HUES48 (cell line): ENCODE results near the gene SLC2A11.

Experiments used
- H3K27ac ChIP-seq: one replicate; pipeline ENCODE4 v1.7.0; 2013; ENCODE audit warnings: low read depth, low read length, inconsistent platforms
- H3K27me3 ChIP-seq: 2 replicates; pipeline ENCODE4 v1.6.1; 2013; ENCODE audit warnings: mild to moderate bottlenecking, low read length; ENCODE audit not compliant: control insufficient read depth, insufficient read depth
- H3K36me3 ChIP-seq: 2 replicates; pipeline ENCODE4 v1.6.1; 2013; ENCODE audit warnings: low read length; ENCODE audit not compliant: control insufficient read depth, insufficient read depth
- H3K4me1 ChIP-seq: 2 replicates; pipeline ENCODE4 v1.6.1; 2013; ENCODE audit warnings: mild to moderate bottlenecking, low read length; ENCODE audit not compliant: control insufficient read depth, insufficient read depth
- H3K4me3 ChIP-seq: 2 replicates; pipeline ENCODE4 v1.5.1; 2013; ENCODE audit warnings: mild to moderate bottlenecking, low read depth, low read length
- H3K9ac ChIP-seq: 2 replicates; pipeline ENCODE4 v1.6.1; 2013; ENCODE audit warnings: mild to moderate bottlenecking, low read depth, low read length, moderate library complexity
- H3K9me3 ChIP-seq: 2 replicates; pipeline ENCODE4 v1.6.1; 2013; ENCODE audit warnings: low read length; ENCODE audit not compliant: control insufficient read depth, insufficient read depth

SLC2A11 gene

GRCh38 chr22:23838681-23839468, 18.8 kb upstream of the SLC2A11 start, which contains the start of gene DERL3:
DERL3 (minus strand) TSS chr22:23839006; CDS start chr22:23838987, 19 bp downstream.
- Histone ChIP-seq H3K4me3 (peak within 1 kb of the TSS; percentile 87), H3K27ac (peak within 1 kb of the TSS; percentile 78), H3K4me1 (peaks cover 9% of the 10 kb centered on the region; the same call in 1 of the 2 replicates), H3K9ac (peak within 1 kb of the TSS; percentile 45; the same call in 1 of the 2 replicates), H3K9me3 (no peaks in the 10 kb centered on the region), H3K27me3 (peaks cover 7% of the 10 kb centered on the region; the same call in 1 of the 2 replicates), H3K36me3 (peaks cover 21% of the 10 kb centered on the region)

- no peak overlapping the region for H3K9ac ChIP-seq
- H3K9me3 ChIP-seq = no peaks in the 10 kb centered on the region
- peaks cover 7% of the 10 kb centered on the region; the same call in 1 of the 2 replicates for H3K27me3 ChIP-seq
- no peak overlapping the region for H3K4me3 ChIP-seq
- H3K36me3 ChIP-seq = peaks cover 16% of the 10 kb centered on the region; the same call in 1 of the 2 replicates
- H3K4me1 ChIP-seq = peaks cover 9% of the 10 kb centered on the region; the same call in 1 of the 2 replicates
- H3K27ac ChIP-seq = no peak overlapping the region
These were observed 17.6 kb upstream of the SLC2A11 start for GRCh38 chr22:23840026-23840425.

- Histone ChIP-seq H3K27ac (no peak overlapping the region), H3K9me3 (no peaks in the 10 kb centered on the region), H3K36me3 (peaks cover 3% of the 10 kb centered on the region; the same call in 1 of the 2 replicates), H3K9ac (no peak overlapping the region), H3K4me1 (peaks cover 12% of the 10 kb centered on the region; the same call in 1 of the 2 replicates), H3K27me3 (peaks cover 7% of the 10 kb centered on the region; the same call in 1 of the 2 replicates), H3K4me3 (no peak overlapping the region)
These were observed 16.4 kb upstream of the SLC2A11 start for GRCh38 chr22:23841292-23841691.

GRCh38 chr22:23841736-23842445, 15.8 kb upstream of the SLC2A11 start:
- H3K27me3 ChIP-seq = peaks cover 7% of the 10 kb centered on the region; the same call in 1 of the 2 replicates
- H3K9ac ChIP-seq = no peak overlapping the region
- no peaks in the 10 kb centered on the region for H3K36me3 ChIP-seq
- peaks cover 17% of the 10 kb centered on the region; the same call in 1 of the 2 replicates for H3K4me1 ChIP-seq
- H3K9me3 ChIP-seq = no peaks in the 10 kb centered on the region
- no peak overlapping the region for H3K27ac ChIP-seq
- no peak overlapping the region for H3K4me3 ChIP-seq

GRCh38 chr22:23842599-23842998, 15.1 kb upstream of the SLC2A11 start:
- no peak overlapping the region for H3K27ac ChIP-seq
- no peak overlapping the region for H3K9ac ChIP-seq
- no peak overlapping the region for H3K4me3 ChIP-seq
- no peaks in the 10 kb centered on the region for H3K9me3 ChIP-seq
- peaks cover 7% of the 10 kb centered on the region; the same call in 1 of the 2 replicates for H3K27me3 ChIP-seq
- H3K36me3 ChIP-seq = no peaks in the 10 kb centered on the region
- H3K4me1 ChIP-seq = peaks cover 17% of the 10 kb centered on the region; the same call in 1 of the 2 replicates

GRCh38 chr22:23844739-23845202, 12.9 kb upstream of the SLC2A11 start:
- Histone ChIP-seq H3K4me1 (peaks cover 25% of the 10 kb centered on the region), H3K4me3 (no peak overlapping the region), H3K9me3 (no peaks in the 10 kb centered on the region), H3K27me3 (peaks cover 6% of the 10 kb centered on the region), H3K36me3 (no peaks in the 10 kb centered on the region), H3K27ac (no peak overlapping the region), H3K9ac (no peak overlapping the region)

GRCh38 chr22:23845265-23846080, 12.2 kb upstream of the SLC2A11 start:
- Histone ChIP-seq H3K4me1 (peaks cover 25% of the 10 kb centered on the region), H3K27me3 (peaks cover 2% of the 10 kb centered on the region; the same call in 1 of the 2 replicates), H3K27ac (no peak overlapping the region), H3K36me3 (no peaks in the 10 kb centered on the region), H3K9ac (no peak overlapping the region), H3K9me3 (no peaks in the 10 kb centered on the region), H3K4me3 (no peak overlapping the region)

- Histone ChIP-seq H3K9ac (no peak overlapping the region), H3K4me1 (peaks cover 25% of the 10 kb centered on the region), H3K4me3 (no peak overlapping the region), H3K9me3 (no peaks in the 10 kb centered on the region), H3K36me3 (no peaks in the 10 kb centered on the region), H3K27ac (no peak overlapping the region), H3K27me3 (peaks cover 2% of the 10 kb centered on the region; the same call in 1 of the 2 replicates)
These were observed 11.6 kb upstream of the SLC2A11 start for GRCh38 chr22:23846081-23846469.

- no peak overlapping the region for H3K27ac ChIP-seq
- no peak overlapping the region for H3K4me3 ChIP-seq
- no peaks in the 10 kb centered on the region for H3K9me3 ChIP-seq
These were observed 10.3 kb upstream of the SLC2A11 start for GRCh38 chr22:23847310-23847920.

More at GRCh38 chr22:23847310-23847920, 10.3 kb upstream of the SLC2A11 start:
- Histone ChIP-seq H3K9ac (no peak overlapping the region), H3K4me1 (peaks cover 25% of the 10 kb centered on the region), H3K27me3 (no peaks in the 10 kb centered on the region; the same call in 1 of the 2 replicates), H3K36me3 (no peaks in the 10 kb centered on the region)
